SJCRH30 (cell line): Measurements from ENCODE around the gene SLK. TPM values are rescaled to one million over a fixed set of nuclear protein-coding genes. Genes with fewer than 3 reads are reported as not detected.

Experiments
- DNase-seq, 2 experiments: peaks; one replicate each; pipeline ENCODE4 v3.0.0-alpha.2; 2015 to 2020
- H3K27ac ChIP-seq: fragments of 250-450 bp; sonication (Bioruptor Pico); 2 replicates; pipeline ENCODE4 v1.5.1; 2020; ENCODE audit warnings: mild to moderate bottlenecking, moderate library complexity
- H3K27me3 ChIP-seq: fragments of 250-450 bp; sonication (Bioruptor Pico); 2 replicates; pipeline ENCODE4 v1.5.1; 2020; ENCODE audit warnings: mild to moderate bottlenecking, moderate library complexity
- H3K36me3 ChIP-seq: fragments of 250-450 bp; sonication (Bioruptor Pico); 2 replicates; pipeline ENCODE4 v1.5.1; 2020; ENCODE audit warnings: mild to moderate bottlenecking, moderate library complexity
- H3K4me1 ChIP-seq: fragments of 250-450 bp; sonication (Bioruptor Pico); 2 replicates; pipeline ENCODE4 v1.5.1; 2020; ENCODE audit warnings: mild to moderate bottlenecking, moderate library complexity
- H3K4me3 ChIP-seq: fragments of 250-450 bp; sonication (Bioruptor Pico); 2 replicates; pipeline ENCODE4 v1.5.1; 2020; ENCODE audit warnings: mild to moderate bottlenecking, moderate library complexity
- H3K9me3 ChIP-seq: fragments of 250-450 bp; sonication (Bioruptor Pico); replicated peaks from 2 replicates; pipeline ENCODE4 v1.5.1; 2020; ENCODE audit warnings: mild to moderate bottlenecking, moderate library complexity
- total RNA-seq: library from RNA; depleted of rRNA; stranded (reverse); fragments of >200 nt; shearing (Covaris generic); gene quantifications from 2 replicates; pipeline ENCODE4 v1.2.3, GENCODE V29; 2014

Gene SLK
- total RNA-seq, 1 experiment from 2014 or later, result 37.3 TPM

GRCh38 chr10:104028146-104028545 lies 61.2 kb downstream of the SLK start:
- H3K4me1 ChIP-seq, result no peaks in the 10 kb centered on the region
- no peaks in the 10 kb centered on the region for H3K27me3 ChIP-seq
- no peaks in the 10 kb centered on the region for H3K9me3 ChIP-seq
- no peak overlapping the region for H3K27ac ChIP-seq
- H3K4me3 ChIP-seq, result no peak overlapping the region
- peaks cover 10% of the 10 kb centered on the region for H3K36me3 ChIP-seq
- no peak for DNase-seq

- peaks cover 10% of the 10 kb centered on the region for H3K36me3 ChIP-seq
- H3K4me3 ChIP-seq, result no peak overlapping the region
- H3K4me1 ChIP-seq, result no peaks in the 10 kb centered on the region
- H3K27me3 ChIP-seq, result no peaks in the 10 kb centered on the region
- DNase-seq, result no peak
- H3K27ac ChIP-seq, result no peak overlapping the region
- no peaks in the 10 kb centered on the region for H3K9me3 ChIP-seq
Observed at GRCh38 chr10:104028823-104029520, 62.0 kb downstream of the SLK start.

GRCh38 chr10:104029521-104029860 lies 62.6 kb downstream of the SLK start:
- DNase-seq, result no peak
- Histone ChIP-seq H3K4me1 (no peaks in the 10 kb centered on the region), H3K27me3 (no peaks in the 10 kb centered on the region), H3K27ac (no peak overlapping the region), H3K4me3 (no peak overlapping the region), H3K9me3 (no peaks in the 10 kb centered on the region), H3K36me3 (peaks cover 10% of the 10 kb centered on the region)

- no peak overlapping the region for H3K27ac ChIP-seq
- H3K9me3 ChIP-seq, result no peaks in the 10 kb centered on the region
- no peak overlapping the region for H3K4me3 ChIP-seq
- DNase-seq, result no peak
- no peaks in the 10 kb centered on the region; the same call in none of the 2 replicates for H3K36me3 ChIP-seq
- H3K4me1 ChIP-seq, result no peaks in the 10 kb centered on the region
- no peaks in the 10 kb centered on the region for H3K27me3 ChIP-seq
Observed at GRCh38 chr10:104031631-104032030, 64.7 kb downstream of the SLK start.

GRCh38 chr10:104032144-104032775 lies 65.3 kb downstream of the SLK start:
- Histone ChIP-seq H3K27me3 (no peaks in the 10 kb centered on the region), H3K36me3 (no peaks in the 10 kb centered on the region; the same call in 1 of the 2 replicates), H3K27ac (no peak overlapping the region), H3K4me3 (no peak overlapping the region), H3K9me3 (no peaks in the 10 kb centered on the region), H3K4me1 (no peaks in the 10 kb centered on the region)
- no peak for DNase-seq

GRCh38 chr10:104033401-104033930 lies 66.5 kb downstream of the SLK start:
- H3K4me1 ChIP-seq, result no peaks in the 10 kb centered on the region
- no peaks in the 10 kb centered on the region for H3K9me3 ChIP-seq
- H3K27ac ChIP-seq, result no peak overlapping the region
- no peaks in the 10 kb centered on the region for H3K27me3 ChIP-seq
- H3K36me3 ChIP-seq, result no peaks in the 10 kb centered on the region; the same call in 1 of the 2 replicates
- DNase-seq, result no peak
- no peak overlapping the region for H3K4me3 ChIP-seq

- Histone ChIP-seq H3K27me3 (no peaks in the 10 kb centered on the region), H3K9me3 (no peaks in the 10 kb centered on the region), H3K27ac (no peak overlapping the region), H3K4me3 (no peak overlapping the region), H3K4me1 (no peaks in the 10 kb centered on the region), H3K36me3 (no peaks in the 10 kb centered on the region)
- DNase-seq, result no peak
Observed at GRCh38 chr10:104033966-104034365, 67.0 kb downstream of the SLK start.

- H3K36me3 ChIP-seq, result no peaks in the 10 kb centered on the region
- H3K4me1 ChIP-seq, result no peaks in the 10 kb centered on the region
- H3K4me3 ChIP-seq, result no peak overlapping the region
- H3K9me3 ChIP-seq, result no peaks in the 10 kb centered on the region
- no peaks in the 10 kb centered on the region for H3K27me3 ChIP-seq
- H3K27ac ChIP-seq, result no peak overlapping the region
- DNase-seq, result no peak
Observed at GRCh38 chr10:104034401-104035193, 67.7 kb downstream of the SLK start.

- Histone ChIP-seq H3K4me3 (no peak overlapping the region), H3K4me1 (no peaks in the 10 kb centered on the region), H3K27ac (no peak overlapping the region), H3K9me3 (no peaks in the 10 kb centered on the region), H3K27me3 (no peaks in the 10 kb centered on the region), H3K36me3 (no peaks in the 10 kb centered on the region)
- no peak for DNase-seq
Observed at GRCh38 chr10:104035194-104036068, 68.5 kb downstream of the SLK start.

- H3K27me3 ChIP-seq, result no peaks in the 10 kb centered on the region
- no peak for DNase-seq
- H3K27ac ChIP-seq, result no peak overlapping the region
- no peaks in the 10 kb centered on the region for H3K4me1 ChIP-seq
- no peak overlapping the region for H3K4me3 ChIP-seq
- H3K36me3 ChIP-seq, result no peaks in the 10 kb centered on the region
- no peaks in the 10 kb centered on the region for H3K9me3 ChIP-seq
Observed at GRCh38 chr10:104036069-104036384, 69.1 kb downstream of the SLK start.

- no peak for DNase-seq
- Histone ChIP-seq H3K27ac (no peak overlapping the region), H3K36me3 (no peaks in the 10 kb centered on the region), H3K4me1 (no peaks in the 10 kb centered on the region), H3K9me3 (no peaks in the 10 kb centered on the region), H3K4me3 (no peak overlapping the region), H3K27me3 (no peaks in the 10 kb centered on the region)
Observed at GRCh38 chr10:104036518-104037260, 69.7 kb downstream of the SLK start.

GRCh38 chr10:104037261-104037951 lies 70.5 kb downstream of the SLK start:
- no peak overlapping the region for H3K4me3 ChIP-seq
- H3K9me3 ChIP-seq, result no peaks in the 10 kb centered on the region
- no peaks in the 10 kb centered on the region for H3K36me3 ChIP-seq
- H3K27ac ChIP-seq, result no peak overlapping the region
- no peaks in the 10 kb centered on the region for H3K4me1 ChIP-seq
- H3K27me3 ChIP-seq, result peaks cover 6% of the 10 kb centered on the region; the same call in 1 of the 2 replicates
- no peak for DNase-seq

- no peaks in the 10 kb centered on the region for H3K9me3 ChIP-seq
- H3K4me1 ChIP-seq, result no peaks in the 10 kb centered on the region
- no peak for DNase-seq
- no peak overlapping the region for H3K27ac ChIP-seq
- H3K27me3 ChIP-seq, result peaks cover 6% of the 10 kb centered on the region
- no peaks in the 10 kb centered on the region for H3K36me3 ChIP-seq
- H3K4me3 ChIP-seq, result no peak overlapping the region
Observed at GRCh38 chr10:104038537-104038936, 71.6 kb downstream of the SLK start.
